ENCODE data around the gene PMPCA. TPM values are rescaled to one million over a fixed set of nuclear protein-coding genes. Genes with fewer than 3 reads are reported as not detected.
A peak's percentile ranks its signal among the peaks of the same experiment; 100 is the strongest.
"Not testable (repeated sequence)": the region's sequence is repeated elsewhere in the genome, so short reads cannot be mapped to it uniquely, and the experiment has no call there.

The PMPCA gene
- polyA plus RNA-seq, 4 donors, result 38.7 to 70.2 (median 57.9) TPM

- DNase-seq (ENCODE audit: low read depth in 4 of 4, low spot score in 3 of 4), result no peak
Measured at GRCh38 chr9:136393531-136393930, 16.9 kb upstream of the PMPCA start.

GRCh38 chr9:136394312-136395019, 16.0 kb upstream of the PMPCA start:
- no peak for DNase-seq (ENCODE audit: low read depth in 4 of 4, low spot score in 3 of 4)

GRCh38 chr9:136395020-136395340, 15.5 kb upstream of the PMPCA start:
- DNase-seq (ENCODE audit: low read depth in 4 of 4, low spot score in 3 of 4), result no peak

- DNase-seq (ENCODE audit: low read depth in 4 of 4, low spot score in 3 of 4), result no peak
Measured at GRCh38 chr9:136395345-136396218, 14.9 kb upstream of the PMPCA start.

- no peak for DNase-seq (ENCODE audit: low read depth in 4 of 4, low spot score in 3 of 4)
Measured at GRCh38 chr9:136396219-136396515, 14.3 kb upstream of the PMPCA start.

- DNase-seq (ENCODE audit: low read depth in 4 of 4, low spot score in 3 of 4), result no peak
Measured at GRCh38 chr9:136397643-136398042, 12.8 kb upstream of the PMPCA start.

GRCh38 chr9:136398286-136398685, 12.2 kb upstream of the PMPCA start:
- DNase-seq (ENCODE audit: low read depth in 4 of 4, low spot score in 3 of 4), result no peak

GRCh38 chr9:136399176-136400037, 11.1 kb upstream of the PMPCA start:
- no peak for DNase-seq (ENCODE audit: low read depth in 4 of 4, low spot score in 3 of 4)

GRCh38 chr9:136400038-136400834, 10.2 kb upstream of the PMPCA start, which contains the start of gene SNAPC4:
Gene SNAPC4, minus strand, starts transcription at chr9:136400170. Its CDS starts 1,742 bp downstream, at chr9:136398428.
- peak; percentile 57 to 76 (median 72) for DNase-seq (ENCODE audit: low read depth in 4 of 4, low spot score in 3 of 4)

GRCh38 chr9:136401173-136401922, 9.1 kb upstream of the PMPCA start:
- DNase-seq (ENCODE audit: low read depth in 4 of 4, low spot score in 3 of 4), result no peak

GRCh38 chr9:136402067-136402466, 8.4 kb upstream of the PMPCA start:
- no peak for DNase-seq (ENCODE audit: low read depth in 4 of 4, low spot score in 3 of 4)

GRCh38 chr9:136403538-136403914, 6.9 kb upstream of the PMPCA start:
- DNase-seq (ENCODE audit: low read depth in 4 of 4, low spot score in 3 of 4), result no peak

GRCh38 chr9:136403915-136404800, 6.3 kb upstream of the PMPCA start:
- no peak for DNase-seq (ENCODE audit: low read depth in 4 of 4, low spot score in 3 of 4)

- DNase-seq (ENCODE audit: low read depth in 4 of 4, low spot score in 3 of 4), result no peak
Measured at GRCh38 chr9:136404801-136405136, 5.7 kb upstream of the PMPCA start.

GRCh38 chr9:136405481-136405880, 5.0 kb upstream of the PMPCA start:
- no peak for DNase-seq (ENCODE audit: low read depth in 4 of 4, low spot score in 3 of 4)

- not testable (repeated sequence) for DNase-seq (ENCODE audit: low read depth in 4 of 4, low spot score in 3 of 4)
Measured at GRCh38 chr9:136405904-136406303, 4.6 kb upstream of the PMPCA start.

- DNase-seq (ENCODE audit: low read depth in 4 of 4, low spot score in 3 of 4), result not testable (repeated sequence)
Measured at GRCh38 chr9:136407061-136407460, 3.4 kb upstream of the PMPCA start.

- DNase-seq (ENCODE audit: low read depth in 4 of 4, low spot score in 3 of 4), result no peak
Measured at GRCh38 chr9:136407911-136408310, 2.5 kb upstream of the PMPCA start.
